ACC112 (cell line): ENCODE data around the gene PC.

Experiments
- H2AFZ ChIP-seq: fragments of 200-600 bp; sonication (generic); one replicate; pipeline ENCODE4 v1.6.0; 2017; ENCODE audit warnings: antibody characterized with exemption, low read length; ENCODE audit not compliant: unreplicated experiment
- H3K27ac ChIP-seq: fragments of 200-600 bp; sonication (generic); 2 replicates; pipeline ENCODE4 v1.5.1; 2014; ENCODE audit warnings: low read depth, mild to moderate bottlenecking, antibody characterized with exemption, low read length, moderate library complexity
- H3K27me3 ChIP-seq: fragments of 200-600 bp; sonication (generic); 2 replicates; pipeline ENCODE4 v1.6.1; 2014; ENCODE audit warnings: mild to moderate bottlenecking, antibody characterized with exemption, low read length, moderate library complexity, mixed read lengths; ENCODE audit not compliant: insufficient read depth
- H3K36me3 ChIP-seq: fragments of 200-600 bp; sonication (generic); 2 replicates; pipeline ENCODE4 v1.6.1; 2016; ENCODE audit warnings: mild to moderate bottlenecking, antibody characterized with exemption, low read length, moderate library complexity, mixed read lengths; ENCODE audit not compliant: insufficient read depth
- H3K4me1 ChIP-seq: fragments of 200-600 bp; sonication (generic); one replicate; pipeline ENCODE4 v1.6.1; 2016; ENCODE audit warnings: low read length, mixed read lengths; ENCODE audit not compliant: insufficient read depth, unreplicated experiment, control insufficient read depth
- H3K4me3 ChIP-seq: fragments of 200-600 bp; sonication (generic); 2 replicates; pipeline ENCODE4 v1.5.1; 2014; ENCODE audit warnings: mild to moderate bottlenecking, low read depth, low read length
- H3K79me2 ChIP-seq: fragments of 200-600 bp; sonication (generic); one replicate; pipeline ENCODE4 v1.6.0; 2016; ENCODE audit warnings: low read length; ENCODE audit not compliant: control insufficient read depth, unreplicated experiment, insufficient read depth

Gene PC

GRCh38 chr11:66858186-66858938, 99.8 kb downstream of the PC start:
- peaks cover 5% of the 10 kb centered on the region for H3K4me1 ChIP-seq
- H3K36me3 ChIP-seq: no peaks in the 10 kb centered on the region
- peak overlapping the region; percentile 99; the same call in 1 of the 2 replicates for H3K4me3 ChIP-seq
- H3K79me2 ChIP-seq: peaks cover 14% of the 10 kb centered on the region
- H3K27ac ChIP-seq: no peak overlapping the region
- H2AFZ ChIP-seq: no peak overlapping the region
- H3K27me3 ChIP-seq: no peaks in the 10 kb centered on the region

GRCh38 chr11:66857927-66858185, 100.3 kb downstream of the PC start:
- Histone ChIP-seq H3K79me2 (peaks cover 14% of the 10 kb centered on the region), H3K27me3 (no peaks in the 10 kb centered on the region), H3K4me1 (peaks cover 5% of the 10 kb centered on the region), H3K4me3 (peak overlapping the region; percentile 99), H2AFZ (no peak overlapping the region), H3K27ac (no peak overlapping the region), H3K36me3 (no peaks in the 10 kb centered on the region)

- peak overlapping the region; percentile 66 for H2AFZ ChIP-seq
- H3K4me3 ChIP-seq: peak overlapping the region; percentile 99
- H3K27me3 ChIP-seq: no peaks in the 10 kb centered on the region
- peaks cover 5% of the 10 kb centered on the region for H3K4me1 ChIP-seq
- H3K36me3 ChIP-seq: no peaks in the 10 kb centered on the region
- H3K27ac ChIP-seq: no peak overlapping the region; the same call in 1 of the 2 replicates
- H3K79me2 ChIP-seq: peaks cover 14% of the 10 kb centered on the region
Measured at GRCh38 chr11:66857234-66857926, 100.8 kb downstream of the PC start.

GRCh38 chr11:66856496-66857233, 101.5 kb downstream of the PC start, which contains the start of gene LRFN4:
Gene LRFN4 (plus strand): TSS chr11:66857064. CDS start chr11:66857745, 681 bp downstream.
- Histone ChIP-seq H3K27me3 (no peaks in the 10 kb centered on the region), H3K4me3 (peak within 1 kb of the TSS; percentile 99), H3K27ac (peak within 1 kb of the TSS; percentile 85), H3K4me1 (peaks cover 5% of the 10 kb centered on the region), H2AFZ (peak within 1 kb of the TSS; percentile 83), H3K36me3 (no peaks in the 10 kb centered on the region), H3K79me2 (peaks cover 14% of the 10 kb centered on the region)

- no peaks in the 10 kb centered on the region for H3K36me3 ChIP-seq
- H3K4me1 ChIP-seq: peaks cover 5% of the 10 kb centered on the region
- peak overlapping the region; percentile 83 for H2AFZ ChIP-seq
Measured at GRCh38 chr11:66855574-66856495, 102.3 kb downstream of the PC start.

GRCh38 chr11:66854729-66855211, 103.4 kb downstream of the PC start:
- Histone ChIP-seq H3K4me1 (peaks cover 5% of the 10 kb centered on the region), H3K4me3 (no peak overlapping the region), H3K79me2 (peaks cover 14% of the 10 kb centered on the region), H3K27me3 (no peaks in the 10 kb centered on the region), H3K36me3 (no peaks in the 10 kb centered on the region), H3K27ac (no peak overlapping the region), H2AFZ (no peak overlapping the region)

More at GRCh38 chr11:66855574-66856495, 102.3 kb downstream of the PC start:
- Histone ChIP-seq H3K4me3 (peak overlapping the region; percentile 99), H3K27ac (peak overlapping the region; percentile 85), H3K27me3 (no peaks in the 10 kb centered on the region), H3K79me2 (peaks cover 14% of the 10 kb centered on the region)

- no peaks in the 10 kb centered on the region for H3K36me3 ChIP-seq
- H2AFZ ChIP-seq: no peak overlapping the region
- no peak overlapping the region for H3K4me3 ChIP-seq
- no peaks in the 10 kb centered on the region for H3K27me3 ChIP-seq
- peaks cover 14% of the 10 kb centered on the region for H3K79me2 ChIP-seq
- H3K27ac ChIP-seq: no peak overlapping the region
- peaks cover 5% of the 10 kb centered on the region for H3K4me1 ChIP-seq
Measured at GRCh38 chr11:66854231-66854661, 103.9 kb downstream of the PC start.

- Histone ChIP-seq H3K4me1 (peaks cover 5% of the 10 kb centered on the region), H3K36me3 (no peaks in the 10 kb centered on the region), H3K79me2 (peaks cover 11% of the 10 kb centered on the region), H3K27ac (no peak overlapping the region), H2AFZ (no peak overlapping the region), H3K4me3 (no peak overlapping the region), H3K27me3 (no peaks in the 10 kb centered on the region)
Measured at GRCh38 chr11:66853242-66854229, 104.6 kb downstream of the PC start.
